Spleen (tissue), 11 donors: Measurements from ENCODE around the gene UQCRQ. TPM values are rescaled to one million over a fixed set of nuclear protein-coding genes. Genes with fewer than 3 reads are reported as not detected.

Experiments used
- DNase-seq: peaks from one replicate; pipeline ENCODE4 v3.0.0-alpha.2; 2020
- H3K27ac ChIP-seq, 8 donors: fragments of 200-600 bp; sonication (generic) in 7 of 8; 1 replicate in 4 of 8; 2 replicates in 4 of 8; pipeline versions ENCODE4 v1.5.0 to v1.8.0; 2016 to 2021; ENCODE audit warnings: inconsistent platforms in 4 of 8, mild to moderate bottlenecking in 4 of 8, moderate library complexity in 1 of 8
- H3K27me3 ChIP-seq, 7 donors: fragments of 200-600 bp; sonication (generic) in 6 of 7; replicated peaks in 1 of 7; 1 replicate in 4 of 7; 2 replicates in 3 of 7; pipeline versions ENCODE4 v1.5.0 to v1.8.0; 2016 to 2021; ENCODE audit warnings: inconsistent platforms in 3 of 7, mild to moderate bottlenecking in 1 of 7
- H3K36me3 ChIP-seq, 6 donors: fragments of 200-600 bp; sonication (generic) in 5 of 6; 1 replicate in 4 of 6; 2 replicates in 2 of 6; pipeline versions ENCODE4 v1.5.0 to v1.8.0; 2016 to 2021; ENCODE audit warnings: inconsistent platforms in 2 of 6
- H3K4me1 ChIP-seq, 6 donors: fragments of 200-600 bp; sonication (generic) in 5 of 6; 1 replicate in 3 of 6; 2 replicates in 3 of 6; pipeline versions ENCODE4 v1.5.0 to v1.8.0; 2016 to 2021; ENCODE audit warnings: inconsistent platforms in 3 of 6
- H3K4me3 ChIP-seq, 8 donors: fragments of 200-600 bp; sonication (generic) in 7 of 8; 1 replicate in 4 of 8; 2 replicates in 4 of 8; pipeline versions ENCODE4 v1.5.0 to v1.8.0; 2016 to 2021; ENCODE audit warnings: inconsistent platforms in 4 of 8, mild to moderate bottlenecking in 4 of 8, moderate library complexity in 2 of 8
- H3K9me3 ChIP-seq, 8 donors: fragments of 200-600 bp; sonication (generic) in 7 of 8; 1 replicate in 4 of 8; 2 replicates in 4 of 8; pipeline versions ENCODE4 v1.5.0 to v1.8.0; 2016 to 2021; ENCODE audit warnings: inconsistent platforms in 4 of 8
- CTCF ChIP-seq, 11 experiments: fragments of 200-600 bp in 7 of 11; fragments of 450-650 bp in 4 of 11; sonication (generic) in 4 of 11; IDR thresholded peaks in 8 of 11; conservative IDR thresholded peaks in 3 of 11; 1 replicate in 7 of 11; 2 replicates in 4 of 11; pipeline versions ENCODE4 v1.4.0 to v1.8.0; 2016 to 2021; ENCODE audit warnings: antibody characterized with exemption in 11 of 11, inconsistent platforms in 4 of 11, mild to moderate bottlenecking in 1 of 11
- POLR2A ChIP-seq, 3 donors: fragments of 450-650 bp; IDR thresholded peaks; one replicate each; pipeline ENCODE4 v1.5.1; 2017; ENCODE audit warnings: antibody characterized with exemption in 3 of 3, mild to moderate bottlenecking in 1 of 3
- POLR2AphosphoS5 ChIP-seq, 3 donors: sonication (generic); formaldehyde crosslinking; IDR thresholded peaks; one replicate each; pipeline ENCODE4 v1.5.1; 2017; ENCODE audit warnings: antibody characterized with exemption in 3 of 3
- WGBS, 5 donors: extraction: QIAGEN DNeasy Blood & Tissue Kit in 3 of 5; methylation state at CpG; one replicate each; pipeline versions ENCODE4 v1.1.5 to v1.1.7; 2013 to 2018; 5-methylcytosine and 5-hydroxymethylcytosine counted together
- intact Hi-C: fragments of 100-400 bp; cut with DNase I; formaldehyde crosslinking; loops from one replicate; pipeline ENCODE4 v1.15.0; 2023; ENCODE audit warnings: low total_unique reads
- polyA plus RNA-seq, 3 donors: library from polyadenylated mRNA; stranded (reverse); fragments of 200-250 nt; gene quantifications; one replicate each; pipeline ENCODE4 v1.2.1, GENCODE V29; 2013
- total RNA-seq, 7 donors: library from RNA; depleted of rRNA in 3 of 7; stranded (reverse); fragments of >200 nt in 3 of 7; fragmentation: NEBNext Ultra II Directional in 4 of 7; extraction: Animal tissue kit (Norgen Biotek cat#: 25700) in 4 of 7; gene quantifications; one replicate each; pipeline versions ENCODE4 v1.1.0 to v1.2.1, GENCODE V29; 2016 to 2021
- donor health status: healthy with polysubstance abuse.
- donor health status: DM: no; HTN: no; CAD: no; lungs with moderate emphysema.
- donor health status: DM: no; HTN: no; CAD: no.
- donor health status: Bipolar disorder and iron deficiency.
- donor health status: healthy.
- donor health status: DM: no; HTN: no; CAD: no.
- donor health status: DM: yes; HTN: yes; CAD: no.

The UQCRQ gene
- total and polyA plus RNA-seq, 10 donors, result 59.6 to 266 (median 164) TPM

- H3K27ac ChIP-seq, result no peak overlapping the region
- no peaks in the 10 kb centered on the region for H3K9me3 ChIP-seq
- no peak for TF ChIP-seq POLR2AphosphoS5 (IDR thresholded peaks at IDR 0.05)
- TF ChIP-seq POLR2A (IDR thresholded peaks at IDR 0.05), result no peak
- no peak for TF ChIP-seq CTCF (IDR thresholded peaks at IDR 0.05 in 8 of 11, conservative IDR thresholded peaks at IDR 0.05 in 3 of 11)
- H3K36me3 ChIP-seq, result no peaks in the 10 kb centered on the region
- H3K4me1 ChIP-seq, result peaks cover 0 to 7% (median 5%) of the 10 kb centered on the region in 6 donors
- H3K27me3 ChIP-seq, result no peaks in the 10 kb centered on the region
- intact Hi-C loops, result no loop called here
- H3K4me3 ChIP-seq, result no peak overlapping the region
- WGBS, 5 donors, result 63 to 79% (median 77%) methylated on average over 5 of the region's 5 CpGs
- no peak for DNase-seq
Observed at GRCh38 chr5:132860742-132861141, 5.7 kb upstream of the UQCRQ start.

GRCh38 chr5:132865668-132866341 lies 637 bp upstream of the UQCRQ start:
- no peaks in the 10 kb centered on the region for H3K27me3 ChIP-seq
- 39 to 44% (median 42%) methylated on average over 29 to 30 of the region's 30 CpGs for WGBS, 5 donors
- no peaks in the 10 kb centered on the region for H3K9me3 ChIP-seq
- H3K27ac ChIP-seq, result peak overlapping the region; percentile 82 to 96 (median 94)
- intact Hi-C loops, result no loop called here
- peaks cover 4 to 34% (median 23%) of the 10 kb centered on the region in 6 donors for H3K36me3 ChIP-seq
- DNase-seq, result no peak
- H3K4me1 ChIP-seq, result peaks cover 0 to 30% (median 25%) of the 10 kb centered on the region in 6 donors
- TF ChIP-seq POLR2A (IDR thresholded peaks at IDR 0.05), result no peak
- no peak for TF ChIP-seq POLR2AphosphoS5 (IDR thresholded peaks at IDR 0.05)
- no peak for TF ChIP-seq CTCF (IDR thresholded peaks at IDR 0.05 in 8 of 11, conservative IDR thresholded peaks at IDR 0.05 in 3 of 11)
- H3K4me3 ChIP-seq, result peak overlapping the region; percentile 60 to 92 (median 82)

GRCh38 chr5:132867046-132867451 lies 607 bp downstream of the UQCRQ start:
- peak overlapping the region; percentile 60 to 92 (median 82) for H3K4me3 ChIP-seq
- WGBS, 5 donors, result 2 to 10% (median 2%) methylated on average over 5 to 13 of the region's 13 CpGs
- intact Hi-C loops, result no loop called here
- H3K4me1 ChIP-seq, result peaks cover 0 to 30% (median 25%) of the 10 kb centered on the region in 6 donors
- H3K27me3 ChIP-seq, result no peaks in the 10 kb centered on the region
- no peak for DNase-seq
- peak overlapping the region; percentile 82 to 96 (median 94) for H3K27ac ChIP-seq
- TF ChIP-seq POLR2AphosphoS5 (IDR thresholded peaks at IDR 0.05), result no peak
- no peak for TF ChIP-seq POLR2A (IDR thresholded peaks at IDR 0.05)
- no peak for TF ChIP-seq CTCF (IDR thresholded peaks at IDR 0.05 in 8 of 11, conservative IDR thresholded peaks at IDR 0.05 in 3 of 11)
- H3K9me3 ChIP-seq, result no peaks in the 10 kb centered on the region
- peaks cover 4 to 46% (median 26%) of the 10 kb centered on the region in 6 donors for H3K36me3 ChIP-seq

GRCh38 chr5:132868754-132869153 lies 2.3 kb downstream of the UQCRQ start:
- Histone ChIP-seq H3K36me3 (peaks cover 4 to 63% (median 27%) of the 10 kb centered on the region in 6 donors), H3K27me3 (no peaks in the 10 kb centered on the region), H3K27ac (no peak overlapping the region), H3K4me3 (no peak overlapping the region), H3K4me1 (peaks cover 0 to 30% (median 25%) of the 10 kb centered on the region in 6 donors), H3K9me3 (no peaks in the 10 kb centered on the region)
- no peak for DNase-seq
- intact Hi-C loops, result no loop called here
- 85 to 96% (median 90%) methylated on average over 4 of the region's 4 CpGs for WGBS, 5 donors
- no peak for TF ChIP-seq POLR2A (IDR thresholded peaks at IDR 0.05)
- no peak for TF ChIP-seq CTCF (IDR thresholded peaks at IDR 0.05 in 8 of 11, conservative IDR thresholded peaks at IDR 0.05 in 3 of 11)
- no peak for TF ChIP-seq POLR2AphosphoS5 (IDR thresholded peaks at IDR 0.05)
